ENCODE measurements around the gene CSF3.

GRCh38 chr17:39999067-39999466 lies 16.2 kb upstream of the CSF3 start:
- TF ChIP-seq CTCF (IDR thresholded peaks at IDR 0.05; ENCODE audit: low read length) (no peak), EZH2 (IDR thresholded peaks at IDR 0.05; ENCODE audit: borderline replicate concordance, low read length) (no peak)

Measured in OCI-LY1 (cell line).